Endometrial microvascular endothelial cells (primary cell): Measurements from ENCODE around the gene RLN1. TPM values are rescaled to one million over a fixed set of nuclear protein-coding genes. Genes with fewer than 3 reads are reported as not detected.
"Not testable (repeated sequence)": the region's sequence is repeated elsewhere in the genome, so short reads cannot be mapped to it uniquely, and the experiment has no call there.

ENCODE experiments used
- in situ Hi-C: cut with HindIII; loops from 2 replicates; pipeline ENCODE4 v1.10.0; 2017; ENCODE audit warnings: low sequenced_read_pairs, low pct_unique_long_range_greater_than_20kb; ENCODE audit errors: inconsistent ontology term
- total RNA-seq: library from RNA; depleted of rRNA; stranded (reverse); fragments of >200 nt; gene quantifications from one replicate; pipeline ENCODE4 v1.2.3, GENCODE V29; 2015; ENCODE audit errors: inconsistent ontology term

Gene RLN1, protein sequence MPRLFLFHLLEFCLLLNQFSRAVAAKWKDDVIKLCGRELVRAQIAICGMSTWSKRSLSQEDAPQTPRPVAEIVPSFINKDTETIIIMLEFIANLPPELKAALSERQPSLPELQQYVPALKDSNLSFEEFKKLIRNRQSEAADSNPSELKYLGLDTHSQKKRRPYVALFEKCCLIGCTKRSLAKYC
- total RNA-seq = not detected

GRCh38 chr9:5338992-5339981, at the start of gene RLN1:
TSS of gene RLN1 (minus strand) at chr9:5339876. CDS start at chr9:5339746, 130 bp downstream.
- in situ Hi-C loops = not testable (repeated sequence)

DNA sequence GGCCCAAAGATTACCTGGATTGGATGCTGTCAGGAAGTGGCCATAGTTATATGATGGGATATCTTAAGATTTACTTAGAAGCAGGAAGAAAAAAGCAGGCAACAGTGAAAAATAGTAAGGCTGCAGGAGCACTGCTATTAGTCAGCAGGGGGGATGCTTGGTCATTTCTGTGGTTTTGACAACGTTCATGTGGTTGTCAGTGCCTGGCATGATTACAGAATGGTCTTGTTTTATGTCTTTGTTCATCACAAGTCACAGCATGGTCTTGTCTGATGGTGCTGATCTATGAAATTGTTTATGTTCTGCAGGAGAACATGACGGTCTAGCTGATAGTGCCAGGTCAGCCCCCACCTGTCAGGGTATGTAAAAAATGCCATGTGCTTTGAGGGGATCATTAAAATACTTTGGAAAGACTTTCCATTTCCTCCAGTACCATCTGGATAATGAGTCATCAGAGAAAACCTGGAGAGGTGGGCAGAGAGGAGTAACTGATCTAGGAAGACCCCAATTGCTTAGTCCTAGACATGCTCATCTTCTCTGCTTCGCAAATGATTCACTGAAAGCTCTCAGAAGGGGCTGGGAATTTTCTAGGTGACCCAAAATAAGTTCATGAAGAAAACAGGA, 49.5 kb upstream of the RLN1 start:
- in situ Hi-C loops = no loop called here

DNA sequence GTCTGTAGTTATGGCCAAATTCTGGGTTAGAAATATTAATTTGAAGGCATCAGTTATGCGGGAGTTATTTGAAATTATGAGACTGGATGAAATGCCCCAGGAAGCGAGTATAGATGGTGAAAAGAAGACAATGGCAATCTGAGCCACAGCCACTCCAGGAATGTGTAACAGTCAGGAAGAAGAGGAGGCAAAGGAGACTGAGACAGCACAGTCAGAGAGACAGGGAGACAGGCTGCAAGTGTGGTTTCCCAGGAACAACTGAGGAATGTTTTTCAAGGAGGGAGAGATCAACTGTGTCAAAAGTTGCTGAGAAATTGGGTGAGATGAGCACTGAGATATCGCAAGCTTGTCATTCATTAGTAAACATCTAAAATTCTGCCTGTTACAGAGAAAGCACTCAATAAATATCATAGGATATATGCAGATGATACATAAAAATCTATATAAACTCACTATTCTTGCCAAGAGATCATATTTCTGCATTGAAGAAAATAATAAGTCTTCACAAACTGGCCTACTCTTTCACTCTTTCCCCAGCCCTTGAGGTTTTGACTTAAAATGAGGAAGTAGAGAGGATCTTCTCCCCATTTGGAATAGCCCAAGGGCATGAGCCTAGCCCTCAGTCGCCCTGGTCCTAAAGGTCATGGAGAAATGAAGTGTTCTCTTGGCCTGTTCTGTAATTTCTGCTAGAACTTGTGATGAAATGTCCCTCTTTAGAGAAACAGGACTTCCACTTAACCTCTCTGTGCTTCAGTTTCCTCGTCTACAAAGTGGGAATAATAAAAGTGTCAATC, 48.5 kb upstream of the RLN1 start:
- in situ Hi-C loops = no loop called here

- in situ Hi-C loops = no loop called here
Measured at GRCh38 chr9:5384436-5384835, 44.8 kb upstream of the RLN1 start.

DNA sequence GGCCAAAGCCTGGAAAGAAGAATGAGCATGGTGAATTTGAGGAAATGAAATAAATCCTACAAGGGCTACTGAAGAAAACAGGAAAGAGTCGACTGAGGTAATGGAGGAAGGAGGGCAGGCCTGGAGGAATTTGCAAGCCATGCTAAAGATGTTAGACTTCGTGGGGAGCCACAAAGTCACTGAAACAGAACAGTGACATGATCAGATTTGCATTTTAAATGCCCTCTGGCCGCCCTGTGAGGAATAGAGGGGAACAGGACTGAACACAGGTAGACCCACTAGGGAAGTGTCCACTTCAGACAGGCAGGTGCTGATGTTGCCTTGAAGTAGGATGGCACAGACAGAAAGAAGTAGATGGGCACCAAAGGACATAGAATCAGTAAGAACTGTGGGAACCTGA, 42.8 kb upstream of the RLN1 start:
- in situ Hi-C loops = no loop called here

- in situ Hi-C loops = no loop called here
Measured at GRCh38 chr9:5375790-5376477, 36.3 kb upstream of the RLN1 start.

- in situ Hi-C loops = no loop called here
Measured at GRCh38 chr9:5375091-5375490, 35.4 kb upstream of the RLN1 start.

DNA sequence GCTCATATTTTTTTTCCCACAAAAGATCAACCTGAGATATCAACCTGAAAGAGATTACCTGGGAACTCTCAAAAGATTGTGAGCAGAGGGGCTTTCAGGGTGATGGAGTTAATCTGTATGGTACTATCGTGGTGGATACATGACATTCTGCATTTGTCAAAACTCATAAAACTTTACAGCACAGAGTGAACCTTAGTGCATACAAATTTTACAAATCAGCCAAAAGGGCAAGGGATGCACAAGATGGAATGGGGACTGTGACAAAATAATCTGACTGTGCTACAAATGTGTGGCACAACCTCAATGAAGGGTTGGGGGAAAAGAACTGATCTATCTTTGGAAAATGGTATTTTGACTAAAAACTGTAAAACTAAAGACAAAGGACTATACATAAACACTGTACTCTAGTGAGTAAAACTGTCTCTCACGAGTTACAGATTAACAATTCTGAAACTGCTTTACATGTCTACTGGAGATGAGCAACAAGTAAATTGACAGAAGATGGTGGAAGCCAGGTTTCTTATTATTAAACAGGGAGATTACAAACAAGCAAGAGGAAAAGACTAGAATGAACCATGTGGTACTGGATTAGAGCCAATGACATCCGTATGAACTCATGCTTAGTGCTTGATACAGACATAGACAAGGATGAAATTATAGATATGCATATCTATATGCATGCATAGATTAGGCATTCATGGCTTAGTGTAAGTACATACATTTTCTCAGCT, 24.8 kb upstream of the RLN1 start:
- in situ Hi-C loops = no loop called here

- in situ Hi-C loops = no loop called here
Measured at GRCh38 chr9:5361326-5362010, 21.8 kb upstream of the RLN1 start.

- in situ Hi-C loops = no loop called here
Measured at GRCh38 chr9:5360341-5360740, 20.7 kb upstream of the RLN1 start.

DNA sequence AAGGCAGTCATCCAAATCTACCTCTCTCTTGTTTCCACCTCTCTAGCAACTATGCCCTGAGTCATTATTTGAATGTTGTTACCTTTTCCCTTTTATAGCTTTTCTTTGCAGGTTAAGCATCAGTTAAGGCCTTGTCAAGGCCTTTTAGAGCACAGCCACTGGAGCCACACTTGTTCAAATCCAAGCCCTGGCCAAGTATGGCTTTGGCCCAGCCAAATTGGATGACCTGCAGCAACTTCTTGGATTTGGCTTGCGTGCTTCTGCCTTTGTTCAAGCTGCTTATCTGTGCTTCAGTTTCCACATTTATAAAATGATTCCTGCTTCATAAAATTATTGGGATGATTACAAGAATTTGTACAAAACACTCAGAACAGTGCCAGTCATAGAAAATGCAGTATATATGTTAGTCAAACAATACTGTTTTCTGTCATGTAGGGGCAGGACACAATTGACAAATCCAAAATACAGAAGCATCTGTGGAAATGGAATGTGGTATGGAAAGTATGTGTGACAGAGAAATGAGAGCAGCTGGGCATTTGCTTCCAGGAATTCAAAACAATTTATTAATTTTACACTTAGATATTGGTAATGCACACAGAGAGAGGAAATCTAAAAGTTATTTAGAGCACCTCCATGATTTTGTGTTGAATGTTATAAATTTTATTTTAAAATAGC, 17.9 kb upstream of the RLN1 start:
- in situ Hi-C loops = no loop called here

DNA sequence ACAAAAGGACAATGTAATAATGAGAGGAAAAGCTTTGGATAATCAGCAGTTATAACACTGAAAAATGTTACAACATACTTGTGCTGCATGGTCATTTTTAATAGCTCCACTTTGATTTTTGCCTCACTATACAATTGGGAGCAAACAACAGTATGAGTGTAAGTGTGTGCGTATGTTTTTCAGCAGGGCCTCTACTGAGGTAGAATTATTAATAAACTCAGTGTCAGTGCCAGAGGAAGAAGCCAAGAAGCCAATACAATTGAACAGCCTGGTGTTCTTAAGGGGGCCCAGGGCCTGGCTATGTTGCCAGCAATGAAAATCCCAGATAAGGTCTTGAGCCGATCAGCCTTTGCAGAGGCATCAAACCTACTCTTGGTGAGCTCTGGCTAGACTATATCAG, 16.1 kb upstream of the RLN1 start:
- in situ Hi-C loops = no loop called here

DNA sequence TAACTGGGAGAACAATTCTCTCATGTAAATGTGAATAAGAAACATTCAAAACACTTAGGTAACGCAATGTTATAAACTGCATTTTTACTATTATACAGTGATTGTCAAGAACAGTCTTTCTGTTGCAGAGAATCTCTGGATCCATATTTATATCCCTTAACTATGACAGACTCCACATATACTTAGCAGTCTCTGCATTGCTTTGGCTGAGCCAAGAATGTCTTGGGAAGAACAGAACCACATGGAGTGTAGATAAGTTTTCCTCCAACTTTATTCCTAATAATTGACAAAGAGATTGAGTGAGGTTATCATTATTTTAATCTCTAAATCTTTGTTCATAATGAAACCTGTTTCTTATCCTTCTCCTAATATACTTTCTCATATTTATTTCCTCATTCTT, 15.6 kb upstream of the RLN1 start:
- in situ Hi-C loops = no loop called here

DNA sequence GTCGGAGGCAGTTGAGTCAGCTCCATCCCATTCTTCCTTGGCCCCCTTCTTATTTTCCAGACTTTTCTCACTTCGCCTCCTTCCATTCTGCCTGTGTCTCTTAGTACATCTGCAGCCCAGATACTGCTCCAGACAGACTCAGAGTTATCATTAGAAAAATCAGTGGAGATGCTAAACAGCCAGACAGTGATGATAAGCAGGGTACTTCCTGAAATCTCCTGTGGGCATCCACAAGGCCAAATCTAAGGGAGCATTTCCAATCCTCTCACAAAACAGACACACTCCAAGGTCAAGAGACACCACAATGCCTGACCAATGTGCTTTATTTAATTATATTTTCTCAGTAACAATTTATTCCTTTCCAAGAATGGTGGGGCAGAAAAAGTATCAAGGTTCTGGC, 14.5 kb upstream of the RLN1 start:
- in situ Hi-C loops = no loop called here

- in situ Hi-C loops = no loop called here
Measured at GRCh38 chr9:5352637-5353248, 13.1 kb upstream of the RLN1 start.

DNA sequence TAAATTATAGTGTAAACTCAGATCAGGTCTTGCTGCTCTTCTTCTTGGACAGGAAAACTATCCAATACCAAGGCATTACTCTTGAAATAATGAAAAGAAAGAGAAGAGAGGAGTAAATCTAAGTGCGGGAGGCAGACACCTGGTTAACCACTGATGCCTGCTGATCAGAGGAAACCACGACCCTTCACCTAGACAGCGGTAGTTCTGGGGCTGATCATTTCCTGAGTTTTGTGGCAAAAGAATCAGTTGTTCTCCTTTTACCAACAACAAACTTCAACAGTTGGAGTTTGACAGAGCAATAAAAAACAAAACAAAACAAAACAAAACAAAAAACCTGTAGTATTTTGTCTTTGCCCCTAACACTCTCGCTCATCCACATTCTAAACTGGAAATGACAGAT, 3.0 kb downstream of the RLN1 start:
- in situ Hi-C loops = no loop called here
